Measurements from ENCODE around the gene NR1I3. TPM values are rescaled to one million over a fixed set of nuclear protein-coding genes. Genes with fewer than 3 reads are reported as not detected.
A peak's percentile ranks its signal among the peaks of the same experiment; 100 is the strongest.

The NR1I3 gene
- total and polyA plus RNA-seq, 2 donors (not counting 1 experiment from before 2014, with no cell fraction given) = not detected

DNA sequence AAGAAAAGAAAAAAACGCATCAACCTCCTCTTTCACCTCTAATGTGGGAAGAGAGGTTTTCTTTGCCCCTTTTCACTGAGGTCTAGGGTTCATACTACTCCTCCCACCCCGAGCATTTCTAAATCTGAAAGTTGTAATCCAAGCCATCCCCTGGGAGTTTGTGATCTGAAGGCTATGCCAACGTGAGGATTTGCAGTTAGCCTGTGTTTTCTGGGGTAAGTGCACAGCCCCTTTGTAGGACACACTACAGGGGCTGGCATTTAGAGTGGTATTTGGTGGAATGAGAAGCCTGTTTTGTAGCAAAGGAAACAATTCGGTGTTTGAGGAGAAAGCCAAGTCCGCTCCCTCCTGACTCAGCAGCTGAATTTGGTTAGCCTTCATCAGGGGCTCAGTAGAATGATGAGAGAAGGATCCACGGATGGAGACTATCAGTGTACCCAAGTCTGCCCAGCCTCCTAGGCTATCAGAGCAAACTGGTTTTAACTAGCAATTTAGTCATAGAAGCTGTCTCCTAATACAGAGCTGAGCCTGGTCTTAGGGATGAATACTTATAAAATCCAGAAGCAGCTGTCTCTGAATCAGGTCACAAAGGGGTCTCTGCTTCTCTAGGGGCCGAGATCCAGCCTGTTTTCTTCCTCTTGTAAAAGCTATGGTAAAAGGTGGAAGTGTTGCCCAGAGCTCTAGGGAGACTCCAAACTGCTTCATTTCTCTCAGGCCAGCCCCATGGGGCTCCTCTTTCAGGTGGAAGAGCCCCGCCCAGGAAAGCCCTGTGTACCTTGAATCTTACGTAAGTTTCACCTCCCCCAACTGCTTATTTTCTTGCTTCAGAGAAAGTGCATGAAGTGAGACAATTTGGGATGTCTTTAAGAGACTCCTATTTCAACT is 22.6 kb upstream of the NR1I3 start:
- no peak for TF ChIP-seq EZH2 (IDR thresholded peaks at IDR 0.05; ENCODE audit: borderline replicate concordance, insufficient read depth, low read depth, low read length, poor library complexity, severe bottlenecking)
- TF ChIP-seq, protein P1, sequence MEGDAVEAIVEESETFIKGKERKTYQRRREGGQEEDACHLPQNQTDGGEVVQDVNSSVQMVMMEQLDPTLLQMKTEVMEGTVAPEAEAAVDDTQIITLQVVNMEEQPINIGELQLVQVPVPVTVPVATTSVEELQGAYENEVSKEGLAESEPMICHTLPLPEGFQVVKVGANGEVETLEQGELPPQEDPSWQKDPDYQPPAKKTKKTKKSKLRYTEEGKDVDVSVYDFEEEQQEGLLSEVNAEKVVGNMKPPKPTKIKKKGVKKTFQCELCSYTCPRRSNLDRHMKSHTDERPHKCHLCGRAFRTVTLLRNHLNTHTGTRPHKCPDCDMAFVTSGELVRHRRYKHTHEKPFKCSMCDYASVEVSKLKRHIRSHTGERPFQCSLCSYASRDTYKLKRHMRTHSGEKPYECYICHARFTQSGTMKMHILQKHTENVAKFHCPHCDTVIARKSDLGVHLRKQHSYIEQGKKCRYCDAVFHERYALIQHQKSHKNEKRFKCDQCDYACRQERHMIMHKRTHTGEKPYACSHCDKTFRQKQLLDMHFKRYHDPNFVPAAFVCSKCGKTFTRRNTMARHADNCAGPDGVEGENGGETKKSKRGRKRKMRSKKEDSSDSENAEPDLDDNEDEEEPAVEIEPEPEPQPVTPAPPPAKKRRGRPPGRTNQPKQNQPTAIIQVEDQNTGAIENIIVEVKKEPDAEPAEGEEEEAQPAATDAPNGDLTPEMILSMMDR (IDR thresholded peaks at IDR 0.05) = no peak
- H3K4me3 Mint-ChIP-seq = peak overlapping the region; percentile 7
- peaks cover 65% of the 10 kb centered on the region for H3K27me3 Mint-ChIP-seq
- Histone ChIP-seq H2AFZ (ENCODE audit: insufficient read depth, low read depth, low read length, poor library complexity, severe bottlenecking) (no peak overlapping the region), H3K79me2 (ENCODE audit: control insufficient read depth, insufficient read depth, low read length) (no peaks in the 10 kb centered on the region), H3K4me2 (replicated peaks; ENCODE audit: low read depth, low read length, poor library complexity, severe bottlenecking) (no peak overlapping the region), H3K4me3 (ENCODE audit: control extremely low read depth in 1 of 5, extremely low read depth in 1 of 5, insufficient read depth in 1 of 5, low read depth in 2 of 5, low read length in 4 of 5) (no peak overlapping the region), H3K4me1 (ENCODE audit: control insufficient read depth in 2 of 2, insufficient read depth in 2 of 2, low read length in 2 of 2) (peaks cover 18 to 22% of the 10 kb centered on the region in 2 donors), H3K9ac (ENCODE audit: low read length) (no peak overlapping the region), H3K27me3 (replicated peaks in 1 of 4; ENCODE audit: control extremely low read depth in 1 of 4, control insufficient read depth in 3 of 4, insufficient read depth in 4 of 4, low read length in 3 of 4) (peaks cover 0 to 54% (median 34%) of the 10 kb centered on the region in 4 experiments), H3K9me3 (ENCODE audit: control extremely low read depth in 1 of 3, control insufficient read depth in 2 of 3, insufficient read depth in 1 of 3, low read length in 2 of 3) (peaks cover 0 to 26% (median 15%) of the 10 kb centered on the region in 3 donors), H3K36me3 (replicated peaks in 1 of 2; ENCODE audit: control extremely low read depth in 1 of 2, control insufficient read depth in 1 of 2, extremely low read depth in 1 of 2, insufficient read depth in 2 of 2, low read length in 1 of 2) (no peaks in the 10 kb centered on the region), H3K27ac (ENCODE audit: low read length in 2 of 2) (no peak overlapping the region), H4K20me1 (ENCODE audit: control insufficient read depth, insufficient read depth, low read length, poor library complexity, severe bottlenecking) (no peaks in the 10 kb centered on the region)
- ChIA-PET CTCF (interaction anchor here (0.9 to 1.8 kb wide), 2 partner anchors 31 to 68 kb away, joined by 3 to 4 read pairs; no protein-coding TSS in a partner anchor), POLR2A (no interaction called here)
- peaks cover 35% of the 10 kb centered on the region for H3K4me1 Mint-ChIP-seq
- 44% methylated on average over 5 of the region's 9 CpGs for WGBS (ENCODE audit: insufficient coverage)
- peaks cover 9% of the 10 kb centered on the region for H3K9me3 Mint-ChIP-seq (ENCODE audit: insufficient read depth)
- H3K27ac Mint-ChIP-seq = no peak overlapping the region
- peak; percentile 12 for ATAC-seq (ENCODE audit: low read depth)
- no peak for DNase-seq
- intact Hi-C loops (cut with micrococcal nuclease) = no loop called here

DNA sequence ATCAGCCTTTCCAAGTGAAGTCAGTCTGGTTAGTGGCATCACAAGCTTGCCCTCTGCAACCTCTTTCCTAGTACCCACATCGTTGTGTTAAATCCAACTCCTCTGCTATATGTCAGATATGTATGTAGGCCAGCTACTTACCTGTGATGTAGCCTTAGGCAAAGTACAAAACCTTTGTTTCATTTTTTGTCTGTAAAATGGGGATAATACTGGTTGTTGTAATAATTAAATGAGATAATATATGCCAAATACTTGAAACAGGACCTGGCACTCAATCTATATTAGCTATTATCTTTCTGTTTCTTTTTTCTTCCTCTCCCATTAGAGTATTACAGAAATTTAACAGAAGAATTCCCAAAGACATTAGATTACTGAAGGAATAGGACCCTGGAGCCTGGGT is 21.8 kb upstream of the NR1I3 start:
- Histone ChIP-seq H3K4me2 (replicated peaks; ENCODE audit: low read depth, low read length, poor library complexity, severe bottlenecking) (no peak overlapping the region), H4K20me1 (ENCODE audit: control insufficient read depth, insufficient read depth, low read length, poor library complexity, severe bottlenecking) (no peaks in the 10 kb centered on the region), H2AFZ (ENCODE audit: insufficient read depth, low read depth, low read length, poor library complexity, severe bottlenecking) (no peak overlapping the region), H3K79me2 (ENCODE audit: control insufficient read depth, insufficient read depth, low read length) (no peaks in the 10 kb centered on the region), H3K27me3 (replicated peaks in 1 of 4; ENCODE audit: control extremely low read depth in 1 of 4, control insufficient read depth in 3 of 4, insufficient read depth in 4 of 4, low read length in 3 of 4) (peaks cover 0 to 61% (median 34%) of the 10 kb centered on the region in 4 experiments), H3K36me3 (replicated peaks in 1 of 2; ENCODE audit: control extremely low read depth in 1 of 2, control insufficient read depth in 1 of 2, extremely low read depth in 1 of 2, insufficient read depth in 2 of 2, low read length in 1 of 2) (no peaks in the 10 kb centered on the region), H3K4me3 (ENCODE audit: control extremely low read depth in 1 of 5, extremely low read depth in 1 of 5, insufficient read depth in 1 of 5, low read depth in 2 of 5, low read length in 4 of 5) (no peak overlapping the region), H3K9ac (ENCODE audit: low read length) (no peak overlapping the region), H3K4me1 (ENCODE audit: control insufficient read depth in 2 of 2, insufficient read depth in 2 of 2, low read length in 2 of 2) (peaks cover 18 to 22% of the 10 kb centered on the region in 2 donors), H3K9me3 (ENCODE audit: control extremely low read depth in 1 of 3, control insufficient read depth in 2 of 3, insufficient read depth in 1 of 3, low read length in 2 of 3) (peaks cover 0 to 26% (median 15%) of the 10 kb centered on the region in 3 donors), H3K27ac (ENCODE audit: low read length in 2 of 2) (no peak overlapping the region)
- intact Hi-C loops (cut with micrococcal nuclease) = no loop called here
- TF ChIP-seq, protein P1 (IDR thresholded peaks at IDR 0.05) = no peak
- no peak for TF ChIP-seq EZH2 (IDR thresholded peaks at IDR 0.05; ENCODE audit: borderline replicate concordance, insufficient read depth, low read depth, low read length, poor library complexity, severe bottlenecking)
- H3K27ac Mint-ChIP-seq = no peak overlapping the region
- no peak for DNase-seq
- ChIA-PET POLR2A (interaction anchor here (0.5 kb wide), 1 partner anchor 41 kb away, joined by 3 read pairs; no protein-coding TSS in a partner anchor), CTCF (interaction anchor here (1.1 to 1.8 kb wide), 2 partner anchors 32 to 124 kb away, joined by 3 to 4 read pairs; no protein-coding TSS in a partner anchor)
- H3K4me3 Mint-ChIP-seq = peak overlapping the region; percentile 74
- no CpG with 5 or more reads among the region's 1 CpG for WGBS (ENCODE audit: insufficient coverage)
- peaks cover 68% of the 10 kb centered on the region for H3K27me3 Mint-ChIP-seq
- H3K4me1 Mint-ChIP-seq = peaks cover 35% of the 10 kb centered on the region
- ATAC-seq (ENCODE audit: low read depth) = no peak
- H3K9me3 Mint-ChIP-seq (ENCODE audit: insufficient read depth) = peaks cover 9% of the 10 kb centered on the region
